GM21447 (cell line): Measurements from ENCODE around the gene RPP25L.
"Not testable (repeated sequence)": the region's sequence is repeated elsewhere in the genome, so short reads cannot be mapped to it uniquely, and the experiment has no call there.

Source experiments
- ATAC-seq: cut with Tn5 transposase; IDR thresholded peaks from one replicate; pipeline ENCODE4 v1.9.1; 2021; ENCODE audit not compliant: unreplicated experiment

The RPP25L gene, protein sequence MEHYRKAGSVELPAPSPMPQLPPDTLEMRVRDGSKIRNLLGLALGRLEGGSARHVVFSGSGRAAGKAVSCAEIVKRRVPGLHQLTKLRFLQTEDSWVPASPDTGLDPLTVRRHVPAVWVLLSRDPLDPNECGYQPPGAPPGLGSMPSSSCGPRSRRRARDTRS

DNA sequence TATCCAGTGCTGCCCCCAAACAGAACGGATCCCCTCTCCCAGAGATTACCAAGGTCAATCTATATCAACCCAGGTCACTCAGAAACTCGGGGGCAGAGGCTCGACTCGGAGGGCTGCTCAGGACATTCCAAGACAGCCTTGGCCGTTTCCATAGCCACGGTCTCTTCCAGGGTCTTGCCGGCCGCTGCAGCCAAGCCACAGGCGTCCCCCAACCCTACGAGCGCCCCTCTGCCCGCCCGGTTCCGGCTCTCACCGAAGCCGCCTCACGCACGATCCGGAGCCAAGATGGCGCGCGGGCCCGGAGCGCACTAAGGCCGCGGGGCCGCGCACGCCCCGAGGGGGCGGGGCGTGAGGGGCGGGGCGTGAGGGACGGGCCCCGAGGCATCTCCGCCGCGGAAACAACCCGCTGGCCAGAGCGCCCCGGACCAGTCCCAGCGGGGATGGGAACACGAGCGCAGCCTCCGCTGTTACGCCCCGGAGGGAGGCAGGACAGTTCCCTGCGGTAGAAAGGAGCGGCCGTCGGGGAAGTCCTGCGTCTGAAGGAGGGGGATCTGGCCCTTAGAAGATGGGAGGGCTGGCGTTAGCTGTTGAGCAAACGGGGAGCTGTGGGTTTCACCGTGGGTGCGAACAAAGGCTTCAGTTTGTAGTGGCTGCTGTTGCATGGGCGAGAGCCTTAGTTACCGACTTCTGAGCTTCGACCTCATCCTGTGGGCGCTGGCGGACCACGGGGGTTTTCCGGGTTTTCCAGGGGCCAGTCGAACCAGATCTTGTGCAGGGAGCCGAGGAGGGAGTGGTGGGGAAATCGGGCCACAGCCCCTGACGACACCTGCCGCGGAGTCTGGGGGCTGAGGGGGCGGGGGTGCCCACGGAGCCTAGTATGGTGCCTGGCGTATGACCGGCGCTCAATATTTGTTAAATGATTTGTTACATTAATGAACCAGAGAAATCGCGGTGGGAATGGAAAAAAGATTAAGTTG is at the start of gene RPP25L:
Gene RPP25L (minus strand): TSS at position 287 of the 977 bp plus-strand sequence. CDS start 801 bp downstream, outside the sequence.
- ATAC-seq = peak; percentile 69

DNA sequence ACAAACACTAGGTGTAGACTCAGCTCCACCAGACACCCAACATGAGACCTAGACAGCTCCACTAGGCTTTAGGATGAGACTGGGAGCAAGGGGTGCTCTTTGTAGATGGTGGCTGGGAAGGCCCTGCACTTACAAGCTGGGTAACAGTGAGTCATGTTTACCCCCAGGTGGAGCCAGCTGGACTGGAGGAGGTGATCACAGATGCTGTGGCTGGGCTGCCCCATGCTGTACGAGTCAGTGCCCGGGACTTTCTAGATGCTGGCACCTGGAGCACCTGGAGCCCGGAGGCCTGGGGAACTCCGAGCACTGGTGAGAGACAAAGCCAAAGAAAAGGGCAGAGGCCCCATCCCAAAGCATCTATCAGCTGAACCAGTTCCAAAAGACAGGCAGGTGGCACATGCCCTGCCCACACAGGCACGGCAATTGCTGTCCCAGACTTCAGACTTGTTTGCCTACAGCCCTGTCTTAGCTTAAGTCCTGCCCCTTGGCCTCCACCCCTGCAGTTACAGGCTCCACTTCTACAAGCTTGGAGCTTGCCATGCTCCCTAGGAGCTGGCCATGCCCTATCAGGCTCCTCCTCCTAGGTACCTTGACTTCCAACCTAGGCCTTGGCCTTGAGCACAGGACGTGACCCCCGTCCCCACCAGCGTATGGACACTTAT is 47.8 kb upstream of the RPP25L start:
- ATAC-seq = no peak

GRCh38 chr9:34658461-34658860 is 46.6 kb upstream of the RPP25L start:
- no peak for ATAC-seq

- ATAC-seq = no peak
Measured at GRCh38 chr9:34656992-34657391, 45.1 kb upstream of the RPP25L start.

DNA sequence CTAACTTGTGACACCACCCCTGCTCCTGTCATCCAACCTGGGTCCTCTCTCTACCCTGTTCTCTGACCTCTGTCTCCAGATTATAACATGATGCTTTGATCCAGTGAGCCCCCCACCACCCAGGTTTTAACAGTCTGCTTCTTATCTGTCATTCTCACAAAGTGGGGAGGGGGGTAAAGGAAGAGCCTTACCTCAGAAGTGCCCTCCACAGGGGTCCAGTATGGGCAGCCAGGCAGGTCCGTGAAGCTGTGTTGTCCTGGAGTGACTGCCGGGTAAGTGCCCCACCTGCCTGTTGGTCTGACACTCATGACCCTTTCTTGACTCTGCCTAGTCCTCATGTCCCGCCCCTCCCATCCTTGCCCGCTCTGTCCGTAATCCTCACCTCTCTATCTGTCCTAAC is 43.5 kb upstream of the RPP25L start:
- ATAC-seq = no peak

GRCh38 chr9:34654323-34655051 is 42.6 kb upstream of the RPP25L start:
- ATAC-seq = no peak

DNA sequence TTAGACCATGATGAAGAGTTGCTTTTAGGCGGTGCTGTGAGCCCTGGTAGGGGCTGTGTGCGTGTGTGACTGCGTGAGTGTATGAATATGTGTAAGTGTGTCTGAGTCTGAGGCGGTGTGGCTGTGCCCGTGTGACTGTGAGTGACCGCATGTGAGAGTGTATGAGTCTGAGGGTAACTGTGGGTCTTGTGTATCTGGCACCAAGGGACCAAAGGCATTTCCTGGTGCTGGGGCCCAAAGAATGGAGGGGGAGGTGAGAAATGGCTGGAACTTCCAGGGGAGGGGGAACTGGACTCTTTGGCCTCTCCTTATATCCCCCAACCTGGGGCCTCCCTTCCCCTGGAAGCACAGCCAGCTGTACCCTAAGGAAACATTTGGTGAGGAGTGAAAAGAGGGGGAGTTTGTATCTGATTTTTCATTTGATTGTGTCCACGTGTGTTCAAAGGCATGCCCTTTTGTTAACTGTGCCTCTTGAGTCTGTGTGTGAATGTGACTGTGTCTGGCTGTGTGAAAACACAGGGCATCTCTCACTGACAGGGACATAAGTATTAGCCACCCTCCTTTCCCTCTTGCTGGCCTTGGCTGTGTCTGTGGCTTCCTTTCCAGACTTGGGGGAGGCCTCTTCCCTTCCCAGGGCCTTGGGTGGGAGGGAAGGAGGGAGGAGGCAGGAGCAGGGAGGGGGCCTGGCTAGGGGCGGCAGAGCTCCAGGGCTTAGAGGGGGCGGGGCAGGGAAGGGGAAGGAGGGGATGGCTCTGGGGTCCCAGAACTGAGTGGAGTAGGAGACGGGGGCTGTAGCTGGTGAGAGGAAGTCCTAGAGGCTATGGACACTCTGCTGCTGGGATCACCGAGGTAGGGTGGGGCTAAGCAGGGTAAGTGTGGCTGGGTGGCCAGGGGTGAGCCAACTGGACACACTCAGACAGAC is 41.5 kb upstream of the RPP25L start:
- no peak for ATAC-seq

DNA sequence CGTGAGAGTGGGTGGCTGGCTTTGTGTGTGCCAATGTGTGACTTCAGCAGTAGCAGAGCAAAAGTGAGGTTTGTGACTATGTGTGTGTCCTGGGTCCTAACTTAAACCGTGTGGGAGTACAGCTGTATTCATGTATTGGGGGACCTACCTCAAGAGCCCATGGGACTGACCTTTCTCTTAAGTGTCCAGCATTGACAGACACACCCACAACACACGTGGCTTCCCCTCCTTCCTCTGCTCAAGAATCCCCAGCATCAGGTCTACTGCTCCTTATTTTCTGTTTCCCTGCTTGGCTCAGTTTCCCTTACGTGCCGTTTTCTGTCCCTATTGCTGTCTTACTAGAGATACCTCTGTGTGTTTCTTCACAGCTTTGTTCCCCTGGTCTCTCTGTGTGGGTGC is 40.7 kb upstream of the RPP25L start:
- ATAC-seq = no peak

DNA sequence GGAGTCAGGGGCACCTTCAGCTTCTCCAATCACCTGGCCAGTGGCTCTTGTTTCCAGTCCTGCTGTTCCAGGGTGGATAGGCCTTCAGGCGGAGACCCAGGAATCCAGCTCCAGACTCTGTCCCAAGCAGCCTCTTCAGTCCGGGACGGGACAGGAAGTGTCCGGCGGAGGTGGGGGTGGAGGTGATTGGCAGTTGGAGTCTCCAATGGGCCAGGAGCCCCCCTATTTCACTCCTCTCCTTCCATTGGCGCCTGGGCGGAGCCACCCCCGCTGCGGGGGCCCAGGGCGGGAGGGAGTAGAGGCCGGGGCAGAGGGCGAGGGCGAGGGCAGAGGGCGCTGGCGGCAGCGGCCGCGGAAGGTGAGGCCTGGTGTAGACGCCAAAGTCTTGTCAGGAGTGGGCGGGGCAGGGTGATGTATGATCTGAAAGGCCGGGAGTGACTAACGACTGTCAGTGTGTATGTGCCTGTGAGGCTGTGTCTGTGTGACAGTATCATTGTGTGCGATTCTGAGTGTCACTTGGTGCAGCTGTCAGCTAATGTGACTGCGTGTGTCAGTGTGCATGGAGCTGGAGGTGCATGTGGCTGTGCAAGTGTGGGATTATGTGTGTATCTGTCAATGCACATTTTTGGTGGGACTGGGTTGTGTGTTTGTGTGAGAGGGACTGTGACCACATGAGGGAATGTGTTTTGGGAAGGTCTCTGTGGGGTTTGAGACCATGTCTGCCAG is 40.1 kb upstream of the RPP25L start, which contains the start of gene IL11RA:
Gene IL11RA (plus strand): TSS at position 310 of the 726 bp plus-strand sequence. CDS start 3,033 bp downstream, outside the sequence.
- no peak for ATAC-seq

DNA sequence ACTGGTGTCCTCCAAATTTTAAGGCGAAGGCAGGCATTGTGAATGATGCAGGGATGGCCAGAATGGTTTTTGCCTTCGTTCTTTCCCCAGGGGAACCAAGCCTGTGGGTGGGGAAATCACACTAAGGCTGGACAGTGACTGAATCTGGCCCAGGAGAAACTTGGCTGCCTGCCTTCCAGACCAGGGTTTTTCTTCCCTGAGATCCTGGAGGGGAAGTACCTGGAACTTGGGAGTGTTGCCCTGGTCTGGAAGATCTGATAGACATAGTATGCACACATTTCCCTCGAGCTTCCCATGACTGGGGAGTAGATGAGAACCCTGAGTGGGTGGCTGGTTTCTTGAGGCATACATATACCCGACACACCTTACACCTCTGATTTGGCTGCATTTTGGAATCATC is 39.4 kb upstream of the RPP25L start:
- no peak for ATAC-seq

GRCh38 chr9:34650816-34651215 is 38.9 kb upstream of the RPP25L start:
- no peak for ATAC-seq

DNA sequence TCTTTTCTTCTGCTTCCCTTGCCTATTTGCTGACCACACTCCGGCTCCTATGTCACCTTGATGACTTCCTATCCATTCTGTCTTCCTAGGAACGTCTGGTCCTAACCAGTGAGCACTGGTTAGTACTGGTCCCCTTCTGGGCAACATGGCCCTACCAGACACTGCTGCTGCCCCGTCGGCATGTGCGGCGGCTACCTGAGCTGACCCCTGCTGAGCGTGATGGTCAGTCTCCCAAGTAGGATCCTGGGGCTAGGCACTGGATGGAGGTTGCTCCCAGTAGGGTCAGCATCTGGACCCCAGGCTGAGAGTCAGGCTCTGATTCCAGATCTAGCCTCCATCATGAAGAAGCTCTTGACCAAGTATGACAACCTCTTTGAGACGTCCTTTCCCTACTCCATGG is 36.8 kb upstream of the RPP25L start:
- ATAC-seq = no peak

DNA sequence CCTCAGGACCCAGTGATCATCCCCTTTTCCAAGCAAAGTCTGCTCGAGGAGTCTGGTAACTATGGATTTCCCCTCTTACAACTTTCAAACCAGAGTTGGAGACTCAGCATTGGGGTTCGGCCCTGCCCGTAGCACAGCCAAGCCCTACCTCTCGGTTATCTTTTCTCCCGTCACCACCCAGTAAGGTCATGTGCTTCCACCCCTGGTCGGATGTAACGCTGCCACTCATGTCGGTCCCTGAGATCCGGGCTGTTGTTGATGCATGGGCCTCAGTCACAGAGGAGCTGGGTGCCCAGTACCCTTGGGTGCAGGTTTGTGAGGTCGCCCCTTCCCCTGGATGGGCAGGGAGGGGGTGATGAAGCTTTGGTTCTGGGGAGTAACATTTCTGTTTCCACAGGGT is 35.8 kb upstream of the RPP25L start:
- no peak for ATAC-seq

- no peak for ATAC-seq
Measured at GRCh38 chr9:34647084-34647403, 35.1 kb upstream of the RPP25L start.

GRCh38 chr9:34646211-34647083 is 34.5 kb upstream of the RPP25L start, which contains the start of gene GALT:
Gene GALT (plus strand): TSS chr9:34646675. CDS start chr9:34646705, 30 bp downstream.
- ATAC-seq = peak; percentile 81

GRCh38 chr9:34644766-34645314 is 32.9 kb upstream of the RPP25L start:
- no peak for ATAC-seq

DNA sequence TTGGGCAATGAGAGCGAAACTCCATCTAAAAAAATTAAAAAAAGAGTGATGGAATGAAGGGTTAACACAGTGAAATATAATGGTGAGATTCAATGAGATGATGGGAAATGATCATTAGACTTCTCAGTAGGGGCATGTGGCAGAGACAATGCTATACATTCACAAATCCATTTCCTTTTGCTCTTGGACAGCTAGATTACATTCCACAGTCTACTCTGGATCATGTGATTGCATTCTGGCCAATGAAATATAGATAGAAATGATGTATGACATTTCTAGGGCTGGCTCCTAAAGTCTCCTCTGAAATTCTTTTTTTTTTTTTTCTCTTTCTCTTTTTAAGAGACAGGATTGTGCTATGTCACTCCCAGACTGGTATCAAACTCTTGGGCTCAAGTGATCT is 30.8 kb upstream of the RPP25L start:
- no peak for ATAC-seq

DNA sequence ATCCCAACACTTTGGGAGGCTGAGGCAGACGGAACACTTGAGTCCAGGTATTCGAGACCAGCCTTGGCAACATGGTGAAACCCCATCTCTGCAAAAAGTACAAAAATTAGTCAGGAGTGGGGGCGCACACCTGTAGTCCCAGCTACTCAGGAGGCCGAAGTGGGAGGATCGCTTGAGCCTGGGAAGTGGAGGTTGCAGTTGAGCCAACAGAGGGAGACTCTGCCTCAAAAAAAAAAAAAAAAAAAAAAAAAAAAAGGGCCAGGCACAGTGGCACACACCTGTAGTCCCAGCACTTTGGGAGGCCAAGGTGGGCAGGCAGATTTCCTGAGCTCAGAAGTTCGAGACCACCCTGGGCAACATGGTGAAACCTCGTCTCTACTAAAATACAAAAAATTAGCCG is 27.4 kb upstream of the RPP25L start:
- not testable (repeated sequence) for ATAC-seq
